ENCODE data around the gene EPS8L2.
"Not testable (repeated sequence)": the region's sequence is repeated elsewhere in the genome, so short reads cannot be mapped to it uniquely, and the experiment has no call there.

The EPS8L2 gene

DNA sequence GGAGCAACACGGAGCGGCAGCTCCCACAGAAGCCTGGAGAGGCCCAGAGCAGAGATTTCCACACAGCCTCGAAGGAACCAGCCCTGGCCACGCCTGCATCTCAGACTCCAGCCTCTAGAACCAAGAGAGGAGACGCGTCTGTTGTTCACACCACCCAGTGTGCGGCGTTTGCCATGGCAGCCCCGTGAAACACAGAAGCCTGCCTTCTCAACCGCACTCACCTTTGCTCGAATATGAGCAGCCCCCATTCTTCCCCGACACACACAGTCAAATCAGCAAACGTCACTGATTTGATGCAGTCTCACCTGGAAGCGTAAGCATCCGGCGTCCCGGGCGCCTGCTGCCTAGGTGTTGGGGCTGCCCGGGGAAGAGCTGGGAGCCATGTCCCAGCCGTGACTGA lies 27.0 kb downstream of the EPS8L2 start:
- no peak overlapping the region for H3K4me3 ChIP-seq (ENCODE audit: low read depth, low read length)
- DNase-seq (ENCODE audit: low read depth): no peak
- no peak for TF ChIP-seq CTCF (IDR thresholded peaks at IDR 0.05; ENCODE audit: control insufficient read depth, extremely low read depth, insufficient read depth)

GRCh38 chr11:734541-734940 lies 28.5 kb downstream of the EPS8L2 start:
- H3K4me3 ChIP-seq (ENCODE audit: low read depth, low read length); DNase-seq (ENCODE audit: low read depth): not testable (repeated sequence)

- TF ChIP-seq CTCF (IDR thresholded peaks at IDR 0.05; ENCODE audit: control insufficient read depth, extremely low read depth, insufficient read depth): no peak
- H3K4me3 ChIP-seq (ENCODE audit: low read depth, low read length): no peak overlapping the region
- DNase-seq (ENCODE audit: low read depth): no peak
These were observed 31.3 kb downstream of the EPS8L2 start for GRCh38 chr11:737366-737765.

DNA sequence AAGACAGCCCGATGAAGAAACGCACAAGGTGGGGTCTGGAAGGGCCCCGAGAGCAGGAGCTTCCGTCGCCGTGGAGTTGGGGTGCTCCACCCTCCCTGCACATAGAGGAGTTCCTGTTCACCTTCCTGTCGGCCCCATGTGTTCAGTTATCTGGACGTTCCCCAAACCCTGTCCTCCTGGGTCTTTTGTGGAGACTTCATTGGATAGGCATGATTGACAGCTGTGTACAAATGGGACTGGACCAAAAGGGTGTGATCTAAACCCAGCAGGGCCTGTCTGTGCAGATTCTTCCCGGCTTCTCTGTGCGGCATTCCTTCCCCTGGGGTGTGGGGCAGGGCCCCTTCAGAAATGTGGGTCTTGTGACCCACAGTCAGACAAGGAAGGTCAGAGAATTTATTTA lies 31.9 kb downstream of the EPS8L2 start:
- not testable (repeated sequence) for H3K4me3 ChIP-seq (ENCODE audit: low read depth, low read length); DNase-seq (ENCODE audit: low read depth)

GRCh38 chr11:742156-742546 lies 36.1 kb downstream of the EPS8L2 start:
- no peak overlapping the region for H3K4me3 ChIP-seq (ENCODE audit: low read depth, low read length)
- no peak for DNase-seq (ENCODE audit: low read depth)
- no peak for TF ChIP-seq CTCF (IDR thresholded peaks at IDR 0.05; ENCODE audit: control insufficient read depth, extremely low read depth, insufficient read depth)

DNA sequence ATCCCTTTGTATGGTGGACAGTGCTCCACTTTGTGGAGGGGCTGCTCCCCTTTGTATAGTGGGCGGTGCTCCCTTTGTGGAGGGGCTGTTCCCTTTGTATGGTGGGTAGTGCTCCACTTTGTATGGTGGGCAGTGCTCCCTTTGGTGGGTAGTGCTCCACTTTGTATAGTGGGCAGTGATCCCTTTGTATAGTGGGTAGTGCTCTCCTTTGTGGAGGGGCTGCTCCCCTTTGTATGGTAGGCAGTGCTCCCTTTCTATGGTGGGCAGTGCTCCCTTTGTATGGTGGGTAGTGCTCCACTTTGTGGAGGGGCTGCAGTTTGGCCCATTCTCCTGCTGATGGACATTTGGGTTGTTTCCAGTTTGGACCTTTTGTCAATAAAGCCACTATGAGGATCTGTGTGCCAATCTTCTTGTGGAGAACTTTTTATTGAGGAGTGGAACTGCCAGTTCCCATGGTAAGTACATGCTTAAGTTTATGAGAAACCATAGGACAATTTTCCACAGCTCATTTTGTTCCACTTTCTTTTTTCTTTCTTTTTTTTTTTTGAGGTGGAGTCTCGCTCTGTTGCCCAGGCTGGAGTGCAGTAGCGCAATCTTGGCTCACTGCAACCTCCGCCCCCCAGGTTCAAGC lies 36.7 kb downstream of the EPS8L2 start:
- DNase-seq (ENCODE audit: low read depth): peak; percentile 57
- H3K4me3 ChIP-seq (ENCODE audit: low read depth, low read length): no peak overlapping the region
- TF ChIP-seq CTCF (IDR thresholded peaks at IDR 0.05; ENCODE audit: control insufficient read depth, extremely low read depth, insufficient read depth): no peak

DNA sequence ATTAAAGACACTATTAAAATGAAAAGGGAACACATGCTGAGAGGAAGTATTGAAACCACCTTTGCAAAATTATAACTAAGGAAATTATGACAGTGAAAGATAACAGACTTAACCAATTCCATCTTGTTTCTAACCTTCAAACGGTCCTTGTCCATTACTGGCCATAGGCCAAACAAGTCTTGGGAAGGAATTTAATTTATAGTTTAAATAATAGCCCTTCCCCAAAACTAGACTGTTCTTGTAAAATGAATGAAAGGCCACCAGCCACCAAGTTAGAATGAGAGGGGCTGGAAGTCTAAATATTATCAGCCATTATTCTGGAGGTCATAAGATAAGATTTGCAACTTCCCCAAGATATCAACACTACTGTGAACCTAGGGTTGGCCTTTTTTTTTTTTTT lies 39.4 kb downstream of the EPS8L2 start:
- TF ChIP-seq CTCF (IDR thresholded peaks at IDR 0.05; ENCODE audit: control insufficient read depth, extremely low read depth, insufficient read depth): no peak
- no peak for DNase-seq (ENCODE audit: low read depth)
- no peak overlapping the region for H3K4me3 ChIP-seq (ENCODE audit: low read depth, low read length)

DNA sequence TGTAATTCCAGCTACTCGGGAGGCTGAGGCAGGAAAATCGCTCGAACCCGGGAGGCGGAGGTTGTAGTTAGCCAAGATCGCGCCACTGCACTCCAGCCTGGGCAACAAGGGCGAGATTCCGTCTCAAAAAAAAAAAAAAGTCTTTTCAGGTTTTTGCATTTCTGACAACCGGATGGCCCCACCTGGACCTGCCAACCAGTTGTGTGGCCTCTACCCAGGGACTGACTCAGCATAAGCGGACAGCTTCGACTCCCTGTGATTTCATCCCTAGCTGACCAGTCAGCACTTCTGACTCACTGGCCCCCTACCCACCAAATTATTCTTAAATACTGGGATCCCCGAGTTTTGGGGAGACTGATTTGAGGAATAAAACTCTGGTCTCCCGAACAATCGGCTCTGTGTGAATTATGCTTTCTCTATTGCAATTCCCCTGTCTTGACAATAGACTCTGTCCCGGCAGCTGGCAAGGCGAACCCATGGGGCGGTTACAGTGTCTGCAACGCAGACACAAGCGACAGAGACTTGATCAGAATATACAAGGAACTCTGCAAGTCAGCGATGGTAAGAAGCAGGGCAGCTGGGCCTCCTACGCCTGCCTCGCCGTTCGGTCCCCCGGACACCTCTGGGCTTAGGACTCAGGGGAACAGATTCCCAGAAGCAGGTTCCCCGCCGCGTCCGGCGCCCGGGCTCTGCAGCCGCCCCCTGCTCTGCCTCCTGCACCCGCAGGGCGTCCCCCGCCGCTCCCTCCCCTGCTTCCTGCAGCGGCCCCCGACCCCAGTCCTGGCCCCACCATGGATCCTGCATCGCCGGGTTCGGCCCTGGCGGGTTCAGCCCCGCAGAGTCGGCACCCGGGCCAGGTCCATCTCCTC lies 40.5 kb downstream of the EPS8L2 start:
- DNase-seq (ENCODE audit: low read depth): no peak

More for the DNA sequence above, 40.5 kb downstream of the EPS8L2 start:
- H3K4me3 ChIP-seq (ENCODE audit: low read depth, low read length): peak overlapping the region; percentile 93
- TF ChIP-seq CTCF (IDR thresholded peaks at IDR 0.05; ENCODE audit: control insufficient read depth, extremely low read depth, insufficient read depth): no peak
